BJ (cell line): ENCODE measurements around the gene ZNF134. TPM values are rescaled to one million over a fixed set of nuclear protein-coding genes. Genes with fewer than 3 reads are reported as not detected.

ENCODE experiments used
- CTCF ChIA-PET: fragments of 350-600 bp; formaldehyde crosslinking; extraction: SDS; loops from one replicate; lab custom pipeline; 2021; ENCODE audit warnings: antibody characterized with exemption, inconsistent platforms; lab: Yijun Ruan, JAX
- POLR2A ChIA-PET: fragments of 300-600 bp; sonication (Branson Sonifier 250); formaldehyde crosslinking; extraction: SDS; loops from one replicate; lab custom pipeline; 2021; ENCODE audit warnings: antibody characterized with exemption; lab: Charles Lee
- DNase-seq: peaks from one replicate; pipeline ENCODE4 v3.0.0-alpha.2; 2011; ENCODE audit warnings: low read depth
- H3K27me3 ChIP-seq: 2 replicates; pipeline ENCODE4 v1.6.0; 2011; ENCODE audit warnings: low read length; ENCODE audit not compliant: control insufficient read depth, insufficient read depth
- H3K36me3 ChIP-seq: 2 replicates; pipeline ENCODE4 v1.5.1; 2011; ENCODE audit warnings: low read length; ENCODE audit not compliant: control insufficient read depth, insufficient read depth
- H3K4me3 ChIP-seq: 2 replicates; pipeline ENCODE4 v1.5.1; 2011; ENCODE audit warnings: low read depth, mild to moderate bottlenecking, control low read depth, low read length
- CTCF ChIP-seq: IDR thresholded peaks from 2 replicates; pipeline ENCODE4 v1.5.1; 2011; ENCODE audit warnings: low read depth, mild to moderate bottlenecking, control low read depth, inconsistent platforms, low read length, moderate library complexity; ENCODE audit not compliant: insufficient read depth
- polyA plus RNA-seq: library from polyadenylated mRNA; depleted of rRNA; stranded (reverse); fragments of >200 nt; gene quantifications from 2 replicates; pipeline ENCODE4 v1.2.3, GENCODE V29; 2011

Gene ZNF134
- polyA plus RNA-seq, 1 experiment: 6.5 TPM

GRCh38 chr19:57599377-57599760 is 14.7 kb upstream of the ZNF134 start:
- ChIA-PET CTCF (no interaction called here), POLR2A (no interaction called here)

GRCh38 chr19:57599761-57600383 is 14.2 kb upstream of the ZNF134 start, which contains the start of gene ZNF530:
ZNF530 (plus strand) TSS chr19:57599885; CDS start chr19:57604346, 4,461 bp downstream.
- no peak for TF ChIP-seq CTCF
- Histone ChIP-seq H3K4me3 (peak within 1 kb of the TSS; percentile 87), H3K27me3 (no peaks in the 10 kb centered on the region), H3K36me3 (no peaks in the 10 kb centered on the region)
- DNase-seq: peak; percentile 46
- ChIA-PET CTCF (no interaction called here), POLR2A (no interaction called here)

More at GRCh38 chr19:57599377-57599760, 14.7 kb upstream of the ZNF134 start:
- no peak for TF ChIP-seq CTCF
- peak overlapping the region; percentile 87 for H3K4me3 ChIP-seq
- no peaks in the 10 kb centered on the region for H3K27me3 ChIP-seq
- no peak for DNase-seq
- H3K36me3 ChIP-seq: no peaks in the 10 kb centered on the region

- no peak for DNase-seq
- ChIA-PET CTCF (interaction anchor here (0.6 kb wide), 1 partner anchor 110 kb away, joined by 4 read pairs; no protein-coding TSS in a partner anchor), POLR2A (no interaction called here)
- Histone ChIP-seq H3K36me3 (peaks cover 1% of the 10 kb centered on the region; the same call in 1 of the 2 replicates), H3K27me3 (no peaks in the 10 kb centered on the region), H3K4me3 (no peak overlapping the region)
- no peak for TF ChIP-seq CTCF
Measured at GRCh38 chr19:57606931-57607330, 7.1 kb upstream of the ZNF134 start.

- ChIA-PET POLR2A (no interaction called here), CTCF (no interaction called here)
- no peak overlapping the region for H3K4me3 ChIP-seq
- H3K27me3 ChIP-seq: no peaks in the 10 kb centered on the region
- no peak for DNase-seq
- no peak for TF ChIP-seq CTCF
- H3K36me3 ChIP-seq: peaks cover 2% of the 10 kb centered on the region; the same call in 1 of the 2 replicates
Measured at GRCh38 chr19:57611113-57611512, 2.9 kb upstream of the ZNF134 start.

- H3K36me3 ChIP-seq: peaks cover 20% of the 10 kb centered on the region
Measured at GRCh38 chr19:57615346-57615745, 1.3 kb downstream of the ZNF134 start.

More at GRCh38 chr19:57615346-57615745, 1.3 kb downstream of the ZNF134 start:
- no peak for DNase-seq
- H3K27me3 ChIP-seq: no peaks in the 10 kb centered on the region
- CTCF ChIA-PET: no interaction called here
- no peak for TF ChIP-seq CTCF
- peak overlapping the region; percentile 90; the same call in 1 of the 2 replicates for H3K4me3 ChIP-seq
- POLR2A ChIA-PET: no interaction called here
